Tongue (tissue), 2 donors: ENCODE data around the gene MUC5B. TPM values are rescaled to one million over a fixed set of nuclear protein-coding genes. Genes with fewer than 3 reads are reported as not detected.

Experiments
- DNase-seq: peaks from one replicate; pipeline ENCODE4 v3.0.0-alpha.2; 2015
- total RNA-seq: library from RNA; depleted of rRNA; stranded (reverse); fragments of >200 nt; gene quantifications from one replicate; pipeline ENCODE4 v1.2.3, GENCODE V29; 2014

Gene MUC5B
- total RNA-seq, 1 donor from 2014 or later = 159 TPM

- no peak for DNase-seq
Observed at GRCh38 chr11:1219834-1220815, 2.7 kb upstream of the MUC5B start.

GRCh38 chr11:1220941-1221721, 1.7 kb upstream of the MUC5B start:
- no peak for DNase-seq

DNA sequence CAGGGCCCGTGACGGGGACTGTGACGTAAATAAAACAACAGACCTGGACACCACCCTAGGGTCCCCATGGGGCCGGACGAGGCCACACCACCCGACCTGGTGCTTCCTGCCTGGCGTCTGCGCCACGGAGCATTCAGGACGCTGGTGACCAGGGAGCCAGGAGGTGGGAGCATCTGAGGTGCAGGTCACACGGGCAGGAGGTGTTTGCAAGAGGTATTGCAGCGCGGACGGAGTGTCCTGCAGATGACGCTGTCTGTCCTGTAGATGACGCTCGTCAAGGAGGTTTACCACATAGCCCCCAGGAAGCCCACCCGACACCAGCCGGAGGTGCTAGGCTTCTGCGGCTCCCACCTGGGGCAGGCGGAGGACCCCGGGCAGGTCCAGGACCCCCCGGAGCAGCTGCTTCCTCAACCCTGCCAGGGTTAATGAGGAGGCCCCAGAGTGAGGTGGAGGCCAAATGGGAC, 986 bp upstream of the MUC5B start:
- DNase-seq = no peak

DNA sequence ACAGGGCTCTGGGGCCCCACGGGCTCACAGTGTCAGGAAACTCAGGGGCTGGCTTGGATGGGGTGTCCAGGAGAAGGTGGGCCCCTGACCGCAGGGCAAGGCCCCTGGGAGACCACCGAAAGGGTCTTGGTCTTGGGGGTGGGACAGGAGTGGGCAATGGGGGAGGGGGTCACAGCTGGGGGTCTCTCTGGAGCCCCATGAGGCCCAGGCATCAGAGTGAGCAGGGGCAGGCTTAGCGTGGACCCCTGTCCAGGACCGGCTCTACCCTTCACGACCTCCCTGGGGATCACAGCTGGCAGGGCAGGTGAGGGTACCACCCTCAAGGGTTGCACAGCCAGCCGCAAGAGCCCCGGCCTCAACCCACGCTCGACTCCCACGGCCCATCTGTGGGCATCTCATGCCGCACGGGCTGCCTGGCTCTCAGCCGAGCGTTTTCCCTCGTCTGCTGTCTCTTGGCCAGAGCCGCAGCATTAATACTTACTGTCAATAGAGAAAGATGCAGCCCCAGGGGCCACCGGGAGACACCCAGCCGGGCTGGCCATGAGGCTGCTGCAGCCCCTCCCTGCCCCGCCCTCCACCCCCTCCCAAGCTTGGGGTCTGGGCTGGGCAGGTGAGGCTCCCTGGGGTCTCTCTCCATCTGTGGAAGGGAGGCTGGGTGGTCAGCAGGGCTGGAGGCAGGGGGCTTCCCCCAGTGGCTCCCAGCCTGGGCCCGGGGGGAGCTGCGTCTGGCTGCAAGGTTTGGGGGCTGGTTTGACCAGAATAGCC, 662 bp downstream of the MUC5B start:
- no peak for DNase-seq

GRCh38 chr11:1224111-1224490, 1.2 kb downstream of the MUC5B start:
- DNase-seq = no peak

- DNase-seq = no peak
Observed at GRCh38 chr11:1224491-1225385, 1.9 kb downstream of the MUC5B start.

DNA sequence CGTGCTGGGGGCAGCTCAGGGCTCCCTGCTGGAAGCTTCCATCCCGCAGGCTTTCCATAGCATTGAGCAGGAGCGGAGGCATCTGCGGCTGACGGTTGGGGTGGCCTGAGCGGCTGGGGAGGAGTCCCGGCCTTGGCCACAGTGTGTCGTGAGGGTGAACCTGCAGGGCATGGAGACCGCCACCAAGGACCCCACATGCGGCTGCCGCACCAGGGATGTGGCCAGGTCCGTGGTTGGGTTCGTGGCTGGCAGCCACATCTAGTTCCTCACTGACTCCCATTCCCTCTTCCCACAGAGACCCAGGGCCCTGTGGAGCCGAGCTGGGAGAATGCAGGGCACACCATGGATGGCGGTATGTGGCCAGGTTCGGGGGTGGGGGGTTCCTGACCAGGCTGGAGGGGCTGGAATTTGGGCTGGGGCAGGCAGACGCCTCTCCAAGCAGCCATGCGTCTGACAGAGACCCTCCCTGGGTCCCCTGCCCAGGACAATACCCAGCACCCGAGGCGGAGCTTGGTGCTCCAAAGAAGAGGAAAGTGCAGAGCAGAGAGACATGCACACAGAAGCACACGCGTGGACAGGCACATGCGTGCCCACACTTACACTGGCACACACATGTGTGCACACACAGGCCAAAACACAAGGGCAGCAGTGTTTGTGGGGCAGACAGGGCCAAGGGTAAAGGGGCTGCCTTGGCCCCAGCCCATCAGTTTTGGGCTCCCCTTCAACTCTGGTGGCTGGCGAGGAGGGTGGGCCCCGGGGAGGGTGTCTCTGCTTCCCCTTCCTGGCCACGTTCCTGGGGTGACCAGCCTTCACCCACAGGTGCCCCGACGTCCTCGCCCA, 2.7 kb downstream of the MUC5B start:
- DNase-seq = no peak

GRCh38 chr11:1226226-1226985, 3.5 kb downstream of the MUC5B start:
- no peak for DNase-seq

DNA sequence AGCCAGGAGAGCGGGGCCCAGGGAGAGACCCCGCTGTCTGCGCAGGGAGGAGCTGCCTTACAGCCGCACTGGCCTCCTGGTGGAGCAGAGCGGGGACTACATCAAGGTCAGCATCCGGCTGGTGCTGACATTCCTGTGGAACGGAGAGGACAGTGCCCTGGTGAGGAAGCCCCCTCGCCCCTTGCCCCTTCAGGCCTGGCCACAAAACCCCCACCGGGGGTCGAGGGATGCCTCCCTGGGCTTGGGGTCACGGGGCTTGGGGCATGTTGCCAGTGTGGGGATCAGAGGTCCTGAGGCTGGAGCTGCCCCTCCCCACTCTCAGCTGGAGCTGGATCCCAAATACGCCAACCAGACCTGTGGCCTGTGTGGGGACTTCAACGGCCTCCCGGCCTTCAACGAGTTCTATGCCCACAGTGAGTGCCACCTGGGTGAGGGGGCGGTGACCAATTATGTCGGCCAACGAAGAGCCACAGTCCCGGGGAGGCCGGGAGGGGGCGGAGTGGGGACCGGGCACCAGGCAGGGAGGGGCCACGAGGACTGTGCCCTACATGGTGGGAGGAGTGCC, 4.2 kb downstream of the MUC5B start:
- DNase-seq = no peak

DNA sequence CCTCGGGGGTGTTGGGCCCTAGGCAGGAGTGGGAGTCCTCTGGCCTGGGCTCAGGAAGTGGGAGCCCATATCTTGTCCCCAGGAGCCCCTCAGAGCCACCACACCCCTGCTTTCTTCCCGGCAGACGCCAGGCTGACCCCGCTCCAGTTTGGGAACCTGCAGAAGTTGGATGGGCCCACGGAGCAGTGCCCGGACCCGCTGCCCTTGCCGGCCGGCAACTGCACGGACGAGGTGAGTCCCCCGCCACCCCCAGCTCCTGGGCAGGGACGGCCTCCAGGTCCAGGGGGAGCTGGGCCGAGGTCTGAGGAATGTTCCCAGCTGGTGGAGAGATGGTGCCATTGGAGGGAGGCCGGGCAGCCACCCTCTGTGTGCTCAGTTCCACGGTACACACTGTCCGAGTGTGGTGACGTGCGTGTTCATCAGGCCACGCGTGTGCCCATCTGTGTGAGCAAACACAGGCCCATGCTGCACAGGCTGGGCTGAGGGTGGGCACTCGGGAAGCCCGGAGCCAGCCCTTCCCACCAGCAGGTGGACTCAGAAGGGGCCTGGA, 4.8 kb downstream of the MUC5B start:
- no peak for DNase-seq

- DNase-seq = no peak
Observed at GRCh38 chr11:1228101-1228821, 5.4 kb downstream of the MUC5B start.

DNA sequence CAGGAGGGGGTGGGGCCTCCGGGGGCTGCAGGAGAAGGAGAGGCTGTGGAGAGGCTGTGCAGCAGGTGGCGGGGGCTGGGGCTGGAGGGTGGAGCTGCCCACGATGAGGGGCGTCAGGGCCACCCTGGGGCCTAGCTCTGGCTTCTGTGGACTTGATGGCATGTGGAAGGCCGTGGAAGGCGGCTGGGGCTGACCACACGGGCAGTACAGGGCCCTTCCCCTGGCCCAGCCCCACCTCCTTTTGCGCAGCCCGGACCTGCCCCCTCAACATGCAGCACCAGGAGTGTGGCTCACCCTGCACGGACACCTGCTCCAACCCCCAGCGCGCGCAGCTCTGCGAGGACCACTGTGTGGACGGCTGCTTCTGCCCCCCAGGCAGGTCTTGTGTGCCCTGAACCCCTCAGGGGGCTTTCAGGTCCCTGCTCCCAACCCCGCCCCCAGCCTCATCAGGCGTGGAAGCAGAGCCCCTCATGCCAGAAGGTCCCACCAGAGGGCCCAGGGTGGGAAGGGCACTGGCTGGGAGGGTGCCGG, 6.1 kb downstream of the MUC5B start:
- no peak for DNase-seq

DNA sequence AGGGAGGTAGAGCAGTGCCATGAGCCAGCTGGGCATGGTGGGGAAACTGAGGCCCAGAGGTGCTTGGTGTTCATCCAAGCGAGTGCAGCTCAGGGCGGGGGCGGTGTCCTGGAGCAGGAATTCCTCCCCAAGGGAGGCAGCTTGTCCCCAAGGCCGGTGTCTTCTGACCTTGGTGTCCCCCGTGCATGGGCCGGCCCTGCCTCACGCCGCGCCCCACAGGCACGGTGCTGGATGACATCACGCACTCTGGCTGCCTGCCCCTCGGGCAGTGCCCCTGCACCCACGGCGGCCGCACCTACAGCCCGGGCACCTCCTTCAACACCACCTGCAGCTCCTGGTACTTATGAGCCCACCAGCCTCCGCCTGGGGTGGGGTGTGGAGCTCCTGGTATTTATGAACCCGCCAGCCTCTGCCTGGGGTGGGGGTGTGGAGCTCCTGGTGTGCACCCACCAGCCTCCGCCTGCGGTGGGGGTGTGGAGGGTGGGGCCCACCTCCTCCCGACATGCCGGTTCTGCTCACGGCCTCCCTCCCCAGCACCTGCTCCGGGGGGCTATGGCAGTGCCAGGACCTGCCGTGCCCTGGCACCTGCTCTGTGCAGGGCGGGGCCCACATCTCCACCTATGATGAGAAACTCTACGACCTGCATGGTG, 6.7 kb downstream of the MUC5B start:
- no peak for DNase-seq

- DNase-seq = no peak
Observed at GRCh38 chr11:1230121-1230455, 7.2 kb downstream of the MUC5B start.

DNA sequence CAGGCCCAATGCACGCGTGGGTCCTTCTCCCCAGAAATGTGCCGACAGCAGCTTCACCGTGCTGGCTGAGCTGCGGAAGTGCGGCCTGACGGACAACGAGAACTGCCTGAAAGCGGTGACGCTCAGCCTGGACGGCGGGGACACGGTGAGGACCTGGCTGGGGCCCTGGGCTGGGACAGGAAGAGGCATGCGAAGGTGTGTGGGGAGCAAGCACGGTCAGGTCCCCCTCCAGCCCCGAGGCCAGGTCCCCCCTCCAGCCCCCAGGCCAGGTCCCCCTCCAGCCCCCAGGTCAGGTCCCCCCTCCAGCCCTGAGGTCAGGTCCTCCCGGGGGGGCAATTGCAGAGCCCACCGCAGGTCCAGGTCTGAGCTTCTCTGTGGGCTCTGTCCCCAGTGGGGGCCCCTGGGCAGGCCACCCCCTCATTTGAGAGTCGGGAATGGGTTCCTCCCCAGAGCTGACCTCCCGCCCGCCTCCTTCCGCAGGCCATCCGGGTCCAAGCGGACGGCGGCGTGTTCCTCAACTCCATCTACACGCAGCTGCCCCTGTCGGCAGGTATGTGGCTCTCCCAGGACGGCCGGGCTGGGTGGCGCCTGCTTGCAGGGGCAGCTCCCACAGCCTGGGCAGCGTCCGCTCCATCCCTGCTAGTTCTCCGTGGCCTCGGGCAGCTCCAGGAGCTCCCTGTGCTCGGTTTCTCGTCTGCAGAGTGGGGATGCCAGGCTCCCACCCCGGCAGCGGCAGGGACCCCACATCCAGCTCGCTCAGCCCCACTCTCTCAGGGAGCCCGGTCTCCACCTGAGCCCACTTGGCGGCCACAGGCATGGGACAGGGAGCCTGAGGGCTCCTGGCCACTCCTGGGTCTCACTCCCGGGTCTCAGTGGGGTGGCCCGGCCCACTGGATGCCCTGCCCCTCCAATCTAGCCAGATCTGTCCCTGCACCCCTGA, 7.9 kb downstream of the MUC5B start:
- DNase-seq = no peak

DNA sequence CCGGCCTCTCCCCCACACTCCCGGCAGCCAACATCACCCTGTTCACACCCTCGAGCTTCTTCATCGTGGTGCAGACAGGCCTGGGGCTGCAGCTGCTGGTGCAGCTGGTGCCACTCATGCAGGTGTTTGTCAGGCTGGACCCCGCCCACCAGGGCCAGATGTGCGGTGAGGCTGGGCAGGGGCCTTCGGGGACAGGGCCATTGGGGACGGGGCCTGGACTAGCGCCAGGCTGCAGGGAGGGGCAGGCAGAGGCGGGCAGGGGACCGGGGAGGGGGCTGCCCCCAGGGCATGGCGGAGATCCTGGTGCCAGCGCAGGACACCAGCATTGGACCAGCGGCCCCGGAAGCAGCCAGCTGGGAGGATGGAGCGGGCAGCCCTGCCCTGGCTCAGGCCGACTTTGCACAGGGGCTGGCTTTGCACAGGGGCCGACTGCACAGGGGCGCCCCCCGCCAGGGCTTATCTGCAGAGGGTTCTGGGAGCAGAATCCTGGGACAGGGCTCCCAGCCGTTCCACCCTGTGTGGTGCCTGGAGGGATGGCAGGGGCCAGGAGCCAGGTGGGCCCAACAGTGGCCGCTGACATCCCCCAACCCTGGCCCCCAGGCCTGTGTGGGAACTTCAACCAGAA, 8.6 kb downstream of the MUC5B start:
- peak; percentile 34 for DNase-seq
